Brain microvascular endothelial cell (primary cell): ENCODE measurements around the gene CCDC85C.

Source experiments
- DNase-seq: peaks from one replicate; pipeline ENCODE4 v3.0.0-alpha.2; 2020
- H3K27ac ChIP-seq: fragments of 250-450 bp; sonication (Bioruptor Pico); 2 replicates; pipeline ENCODE4 v1.5.1; 2020; ENCODE audit warnings: mild to moderate bottlenecking, moderate library complexity
- H3K27me3 ChIP-seq: fragments of 250-450 bp; sonication (Bioruptor Pico); replicated peaks from 2 replicates; pipeline ENCODE4 v1.5.1; 2020; ENCODE audit warnings: mild to moderate bottlenecking
- H3K36me3 ChIP-seq: fragments of 250-450 bp; sonication (Bioruptor Pico); replicated peaks from 2 replicates; pipeline ENCODE4 v1.5.1; 2020; ENCODE audit warnings: mild to moderate bottlenecking
- H3K4me3 ChIP-seq: 2 replicates; pipeline ENCODE4 v1.5.1; 2011; ENCODE audit warnings: low read depth, mild to moderate bottlenecking, control low read depth, low read length, moderate library complexity
- CTCF ChIP-seq: IDR thresholded peaks from 2 replicates; pipeline ENCODE4 v1.5.1; 2011; ENCODE audit warnings: low read depth, mild to moderate bottlenecking, moderate library complexity, low read length, control low read depth, inconsistent platforms; ENCODE audit errors: missing control alignments
- in situ Hi-C: cut with HindIII; loops from 2 replicates; pipeline ENCODE4 v1.10.0; 2017; ENCODE audit warnings: low sequenced_read_pairs, low pct_ligation_motif_present

The CCDC85C gene

DNA sequence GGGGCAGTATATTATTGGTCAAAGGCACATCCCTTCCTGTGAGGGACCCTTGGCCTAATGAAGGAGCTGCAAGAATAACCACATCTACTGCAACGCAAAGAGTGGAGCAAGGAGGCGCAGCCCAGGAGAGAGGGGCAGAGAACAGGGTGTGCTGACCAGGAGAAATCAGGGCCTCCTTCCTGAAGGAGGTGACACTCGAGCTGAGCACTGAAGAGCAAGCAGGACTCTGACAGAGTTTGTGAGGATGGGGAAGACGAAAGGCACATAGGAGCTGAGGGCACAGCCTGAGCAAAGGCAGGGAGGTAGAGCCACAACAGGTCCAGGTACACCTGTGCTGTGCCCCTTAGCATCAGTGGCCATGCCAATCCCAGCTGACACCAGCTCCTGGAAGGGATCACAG lies 60.6 kb downstream of the CCDC85C start:
- peaks cover 14% of the 10 kb centered on the region for H3K27me3 ChIP-seq
- H3K36me3 ChIP-seq: no peaks in the 10 kb centered on the region
- H3K27ac ChIP-seq: no peak overlapping the region
- no peak for DNase-seq
- H3K4me3 ChIP-seq: no peak overlapping the region
- no peak for TF ChIP-seq CTCF
- in situ Hi-C loops: no loop called here

DNA sequence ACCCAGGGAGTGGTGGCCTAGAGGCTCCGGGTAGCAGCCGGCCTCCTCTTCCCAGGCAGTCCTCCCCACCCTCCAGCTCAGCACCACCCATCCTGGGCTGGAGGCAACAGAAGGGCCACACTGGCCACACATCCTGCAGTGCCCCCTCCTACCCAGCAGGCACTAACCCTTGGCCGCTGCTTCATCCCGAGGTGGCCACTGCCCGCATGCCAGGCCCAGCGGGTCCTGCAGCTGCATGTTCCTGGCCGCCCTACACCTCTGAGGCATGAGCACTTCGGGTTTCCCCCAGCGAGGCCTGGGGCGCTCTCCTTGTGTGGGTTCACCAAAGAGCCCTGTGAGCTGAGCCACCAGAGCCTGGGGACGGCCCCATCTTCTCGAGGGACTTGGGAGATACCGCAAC lies 61.4 kb downstream of the CCDC85C start:
- in situ Hi-C loops: no loop called here
- Histone ChIP-seq H3K36me3 (no peaks in the 10 kb centered on the region), H3K27ac (no peak overlapping the region), H3K4me3 (no peak overlapping the region), H3K27me3 (peaks cover 14% of the 10 kb centered on the region)
- DNase-seq: no peak
- no peak for TF ChIP-seq CTCF

GRCh38 chr14:99541677-99542470 lies 62.1 kb downstream of the CCDC85C start:
- no peak for DNase-seq

DNA sequence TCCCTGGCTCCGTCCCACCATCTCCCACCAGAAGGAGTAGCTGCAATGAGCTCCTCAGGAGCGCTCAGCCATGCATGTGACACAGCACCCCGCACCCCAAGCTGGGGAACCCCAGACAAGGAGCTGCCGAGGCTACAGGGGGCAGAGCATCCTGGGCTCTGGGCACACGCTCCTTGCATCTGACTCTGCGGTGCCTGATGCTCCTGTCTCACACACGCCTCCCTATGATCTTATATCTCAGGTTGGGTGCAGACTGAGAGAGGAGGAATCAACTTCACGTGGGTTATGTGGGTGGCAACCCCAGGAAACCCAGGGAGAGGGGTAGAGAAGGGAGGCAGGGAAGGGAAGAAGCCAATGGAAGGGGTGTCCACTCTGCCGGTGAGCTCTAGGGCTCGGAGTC lies 62.8 kb downstream of the CCDC85C start:
- in situ Hi-C loops: no loop called here
- no peak overlapping the region for H3K4me3 ChIP-seq
- no peaks in the 10 kb centered on the region for H3K36me3 ChIP-seq
- peaks cover 10% of the 10 kb centered on the region for H3K27me3 ChIP-seq
- TF ChIP-seq CTCF: no peak
- no peak overlapping the region for H3K27ac ChIP-seq
- no peak for DNase-seq

More at GRCh38 chr14:99541677-99542470, 62.1 kb downstream of the CCDC85C start:
- Histone ChIP-seq H3K4me3 (no peak overlapping the region), H3K36me3 (no peaks in the 10 kb centered on the region), H3K27me3 (peaks cover 11% of the 10 kb centered on the region), H3K27ac (no peak overlapping the region)
- TF ChIP-seq CTCF: no peak
- in situ Hi-C loops: no loop called here

DNA sequence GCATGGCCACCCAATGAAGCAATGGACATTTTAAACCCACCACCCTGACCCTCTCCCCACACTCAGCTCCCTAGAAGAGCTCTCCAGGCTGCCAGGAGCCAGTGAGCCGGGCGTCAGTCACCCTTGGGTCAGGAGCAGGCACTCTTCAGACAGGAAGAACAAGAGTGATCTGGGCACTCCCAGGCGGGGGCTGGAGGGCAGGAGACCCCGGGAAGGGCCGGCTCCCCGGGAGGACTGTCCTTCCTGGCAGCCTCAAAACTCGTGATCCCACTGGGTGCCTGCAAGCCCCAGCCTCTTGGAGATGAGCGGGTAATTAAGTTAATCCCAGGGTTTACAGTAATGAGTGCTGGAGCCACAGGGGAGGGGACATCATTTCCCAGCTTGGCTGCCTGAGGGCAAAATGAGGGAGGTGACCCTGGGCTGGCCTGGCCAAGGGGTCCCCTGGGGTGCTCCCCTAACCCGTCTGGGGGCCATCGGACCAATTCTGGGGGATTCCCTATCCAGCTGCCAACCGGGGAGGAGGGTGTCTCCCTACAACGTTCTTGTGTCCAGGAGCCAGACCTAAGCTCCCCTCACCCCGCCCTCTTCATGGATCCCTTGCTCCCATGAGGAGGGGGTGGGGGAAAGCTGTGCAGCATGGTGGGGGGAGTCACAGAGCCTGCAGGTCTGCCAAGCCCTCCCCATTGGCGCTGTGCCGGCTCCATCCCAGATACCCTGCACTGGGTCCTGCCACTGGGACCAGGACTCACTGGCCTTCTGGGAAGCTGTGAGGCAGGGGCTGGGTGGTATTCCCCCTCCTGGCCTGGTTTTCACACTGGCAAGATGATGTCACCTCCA lies 63.6 kb downstream of the CCDC85C start:
- no peaks in the 10 kb centered on the region for H3K36me3 ChIP-seq
- H3K4me3 ChIP-seq: no peak overlapping the region
- no peak for TF ChIP-seq CTCF
- no peak for DNase-seq
- peaks cover 4% of the 10 kb centered on the region for H3K27me3 ChIP-seq
- in situ Hi-C loops: no loop called here
- H3K27ac ChIP-seq: no peak overlapping the region
